ENCODE data around the gene AKIP1. TPM values are rescaled to one million over a fixed set of nuclear protein-coding genes. Genes with fewer than 3 reads are reported as not detected.

Gene AKIP1
- total RNA-seq, 1 donor = 32.7 TPM

DNA sequence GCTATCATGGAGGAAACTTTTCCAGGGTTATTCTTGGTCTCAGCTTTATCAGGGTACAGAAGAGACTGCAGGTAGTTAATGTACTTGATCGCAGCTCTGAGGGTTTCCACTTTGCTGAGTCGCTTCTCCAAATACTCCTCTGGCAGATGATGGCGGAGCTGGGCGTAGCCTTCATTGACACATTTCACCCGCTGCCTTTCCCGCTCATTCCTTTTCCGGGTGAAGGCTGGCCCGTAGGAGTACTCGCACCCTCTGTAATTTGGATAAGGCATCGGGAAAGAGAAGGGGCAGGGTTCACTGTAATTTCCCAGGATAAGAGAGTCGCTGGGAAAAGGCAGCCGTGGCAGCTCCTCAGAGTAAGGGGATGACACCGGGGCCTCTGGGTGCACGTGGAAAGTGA is 26.7 kb downstream of the AKIP1 start:
- H3K4me3 ChIP-seq (ENCODE audit: low read depth, low read length) = no peak overlapping the region
- TF ChIP-seq, protein P1, sequence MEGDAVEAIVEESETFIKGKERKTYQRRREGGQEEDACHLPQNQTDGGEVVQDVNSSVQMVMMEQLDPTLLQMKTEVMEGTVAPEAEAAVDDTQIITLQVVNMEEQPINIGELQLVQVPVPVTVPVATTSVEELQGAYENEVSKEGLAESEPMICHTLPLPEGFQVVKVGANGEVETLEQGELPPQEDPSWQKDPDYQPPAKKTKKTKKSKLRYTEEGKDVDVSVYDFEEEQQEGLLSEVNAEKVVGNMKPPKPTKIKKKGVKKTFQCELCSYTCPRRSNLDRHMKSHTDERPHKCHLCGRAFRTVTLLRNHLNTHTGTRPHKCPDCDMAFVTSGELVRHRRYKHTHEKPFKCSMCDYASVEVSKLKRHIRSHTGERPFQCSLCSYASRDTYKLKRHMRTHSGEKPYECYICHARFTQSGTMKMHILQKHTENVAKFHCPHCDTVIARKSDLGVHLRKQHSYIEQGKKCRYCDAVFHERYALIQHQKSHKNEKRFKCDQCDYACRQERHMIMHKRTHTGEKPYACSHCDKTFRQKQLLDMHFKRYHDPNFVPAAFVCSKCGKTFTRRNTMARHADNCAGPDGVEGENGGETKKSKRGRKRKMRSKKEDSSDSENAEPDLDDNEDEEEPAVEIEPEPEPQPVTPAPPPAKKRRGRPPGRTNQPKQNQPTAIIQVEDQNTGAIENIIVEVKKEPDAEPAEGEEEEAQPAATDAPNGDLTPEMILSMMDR (IDR thresholded peaks at IDR 0.05; ENCODE audit: insufficient read depth, low read length) = no peak
- DNase-seq (ENCODE audit: low read depth) = no peak

DNA sequence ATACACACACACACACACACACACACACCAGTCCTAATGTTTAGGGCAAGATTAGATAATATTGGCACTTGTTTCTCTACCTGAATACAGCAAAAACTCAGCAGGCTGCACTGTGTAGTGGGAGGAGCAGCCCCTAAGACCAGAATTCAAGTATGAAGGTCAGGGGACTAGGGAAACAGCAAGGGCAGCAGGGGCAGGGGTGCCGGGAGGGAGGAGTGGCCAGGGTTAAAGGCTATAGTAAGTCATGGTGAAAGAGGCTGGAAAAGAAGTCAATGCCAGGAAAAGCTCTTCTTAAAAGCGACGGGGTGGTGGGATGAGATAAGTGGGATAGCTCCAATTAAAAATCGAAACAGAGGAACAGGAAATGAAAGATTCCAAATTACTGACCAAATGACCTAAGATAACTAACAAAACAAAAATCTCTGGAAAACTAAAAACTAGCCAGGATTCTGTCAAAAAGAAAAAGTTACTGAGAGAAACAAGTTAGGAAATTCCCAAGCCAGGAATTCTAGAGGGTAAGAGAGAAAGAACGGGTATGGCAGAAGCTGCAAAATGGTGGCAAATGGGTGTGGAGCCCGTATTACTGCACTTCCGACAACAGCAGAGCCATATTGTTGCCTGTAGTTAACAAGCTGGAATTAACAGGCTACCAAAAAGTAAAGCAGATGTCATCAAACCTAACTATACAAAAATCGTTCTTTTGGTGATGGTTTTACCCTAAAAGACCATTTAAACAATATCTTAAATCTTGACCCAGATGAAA is 30.5 kb downstream of the AKIP1 start:
- no peak overlapping the region for H3K4me3 ChIP-seq (ENCODE audit: low read depth, low read length)
- TF ChIP-seq, protein P1 (IDR thresholded peaks at IDR 0.05; ENCODE audit: insufficient read depth, low read length) = no peak
- no peak for DNase-seq (ENCODE audit: low read depth)

DNA sequence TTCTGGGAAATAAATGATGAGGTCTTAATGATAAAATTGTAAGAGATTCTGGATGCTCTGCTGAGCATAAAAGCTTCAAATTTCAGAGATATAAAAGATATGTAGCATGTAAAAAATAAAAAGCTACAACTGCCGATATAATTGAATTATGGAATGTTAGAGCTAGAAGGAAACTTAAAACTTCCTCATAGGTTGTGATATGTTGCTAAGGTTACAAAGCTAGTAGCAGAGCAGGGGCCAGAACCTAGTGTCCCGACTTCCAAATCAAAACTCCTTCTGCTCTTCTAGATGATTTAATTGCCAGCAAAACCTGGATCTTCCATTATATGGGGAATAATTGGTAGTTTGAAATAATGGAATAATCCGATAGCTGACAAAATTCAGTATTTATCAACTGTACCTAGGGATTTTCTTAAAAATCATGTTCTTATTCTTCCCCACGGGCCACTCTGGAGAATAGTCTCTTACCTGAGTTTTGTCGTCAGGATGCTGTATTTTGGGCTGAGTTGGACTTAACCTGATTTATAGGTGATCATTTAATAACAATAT is 31.6 kb downstream of the AKIP1 start, which contains the start of gene ASCL3:
Gene ASCL3, minus strand, starts transcription at position 499 of the 549 bp plus-strand sequence. CDS start 4,855 bp downstream, outside the sequence.
- H3K4me3 ChIP-seq (ENCODE audit: low read depth, low read length) = no peak within 1 kb of the TSS
- TF ChIP-seq, protein P1 (IDR thresholded peaks at IDR 0.05; ENCODE audit: insufficient read depth, low read length) = no peak
- DNase-seq (ENCODE audit: low read depth) = no peak

DNA sequence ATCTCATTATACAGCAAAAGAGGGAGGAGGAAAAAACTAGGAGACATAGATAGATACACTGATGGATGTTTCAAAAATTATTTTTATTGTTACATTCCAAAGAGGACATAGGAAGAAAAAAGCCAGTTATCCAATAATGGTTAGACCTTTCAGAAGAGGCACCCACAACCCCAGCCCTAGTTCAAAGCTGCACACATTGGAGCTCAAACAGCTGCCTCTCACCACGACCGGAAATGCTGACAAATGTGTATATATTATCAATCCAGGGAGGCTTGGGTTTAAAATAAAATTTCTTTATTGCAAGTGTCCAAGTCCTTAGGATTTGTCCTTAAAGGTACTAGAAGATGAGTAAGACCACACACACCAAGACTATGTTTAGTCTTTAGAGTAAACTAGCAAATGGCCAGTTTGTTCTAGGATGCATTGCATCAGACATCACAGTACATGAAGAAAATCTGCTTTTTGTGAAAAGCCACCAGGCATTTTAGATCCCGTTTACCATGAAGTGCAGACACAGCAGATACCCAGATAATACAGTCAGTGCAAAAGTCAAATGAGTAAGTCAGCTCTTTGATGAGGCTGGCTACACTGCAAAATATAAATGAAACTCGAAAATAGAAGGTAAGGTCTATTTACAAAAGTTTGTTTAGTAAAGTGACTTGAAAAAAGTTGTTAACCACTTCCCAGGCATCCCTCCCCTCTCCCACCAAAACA is 36.4 kb downstream of the AKIP1 start:
- no peak for DNase-seq (ENCODE audit: low read depth)
- TF ChIP-seq, protein P1 (IDR thresholded peaks at IDR 0.05; ENCODE audit: insufficient read depth, low read length) = no peak
- H3K4me3 ChIP-seq (ENCODE audit: low read depth, low read length) = no peak overlapping the region

DNA sequence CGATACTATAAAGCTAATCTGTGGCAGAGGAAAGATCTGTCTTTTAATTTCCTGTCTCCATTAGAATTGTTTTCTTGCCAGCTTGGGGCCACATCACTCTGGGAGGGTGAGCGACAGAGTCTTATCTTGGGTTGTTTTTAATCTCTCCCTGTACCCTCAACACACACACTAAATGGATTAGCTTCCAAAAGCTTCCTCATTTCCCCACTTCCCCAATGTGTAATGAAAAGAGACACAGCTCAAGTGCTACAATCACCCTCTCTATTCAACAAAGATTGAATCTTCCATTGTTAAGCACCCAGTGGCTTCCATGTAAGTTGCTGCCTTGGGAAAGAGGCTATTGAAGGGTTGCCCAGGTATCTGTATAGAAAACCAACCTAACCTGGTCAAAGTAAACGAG is 37.9 kb downstream of the AKIP1 start:
- TF ChIP-seq, protein P1 (IDR thresholded peaks at IDR 0.05; ENCODE audit: insufficient read depth, low read length) = no peak
- no peak overlapping the region for H3K4me3 ChIP-seq (ENCODE audit: low read depth, low read length)

DNA sequence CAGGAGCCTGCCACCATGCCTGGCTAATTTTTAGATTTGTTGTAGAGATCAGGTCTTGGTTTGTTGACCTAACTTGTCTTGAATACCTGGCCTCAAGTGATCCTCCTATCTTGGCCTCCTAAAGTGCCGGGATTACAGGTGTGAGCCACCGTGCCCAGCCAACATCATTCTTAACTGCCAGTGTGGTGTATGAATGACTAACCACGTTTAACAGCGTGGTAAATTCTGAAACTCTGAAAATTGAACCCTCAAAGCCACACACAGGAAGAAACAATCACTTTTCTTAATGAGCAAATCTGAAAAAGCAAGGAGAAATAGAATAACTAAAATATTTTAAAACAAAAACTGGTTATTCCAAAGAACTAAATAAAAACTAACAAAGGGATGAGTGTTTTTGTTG is 45.9 kb downstream of the AKIP1 start:
- TF ChIP-seq, protein P1 (IDR thresholded peaks at IDR 0.05; ENCODE audit: insufficient read depth, low read length) = no peak
- H3K4me3 ChIP-seq (ENCODE audit: low read depth, low read length) = no peak overlapping the region
- no peak for DNase-seq (ENCODE audit: low read depth)

More for the DNA sequence above, 37.9 kb downstream of the AKIP1 start:
- no peak for DNase-seq (ENCODE audit: low read depth)
